Measurements from ENCODE around the gene DACH1.

The DACH1 gene

GRCh38 chr13:71685072-71685471 lies 181.9 kb downstream of the DACH1 start:
- no peak for DNase-seq

- DNase-seq = no peak
Observed at GRCh38 chr13:71681901-71682613, 184.9 kb downstream of the DACH1 start.

- no peak for DNase-seq
Observed at GRCh38 chr13:71677124-71677523, 189.9 kb downstream of the DACH1 start.

GRCh38 chr13:71672512-71672911 lies 194.5 kb downstream of the DACH1 start:
- no peak for DNase-seq

- DNase-seq = no peak
Observed at GRCh38 chr13:71663431-71663830, 203.6 kb downstream of the DACH1 start.

GRCh38 chr13:71661921-71662320 lies 205.1 kb downstream of the DACH1 start:
- DNase-seq = no peak

GRCh38 chr13:71659404-71659803 lies 207.6 kb downstream of the DACH1 start:
- DNase-seq = no peak

- no peak for DNase-seq
Observed at GRCh38 chr13:71645467-71645866, 221.5 kb downstream of the DACH1 start.

- no peak for DNase-seq
Observed at GRCh38 chr13:71644579-71644978, 222.4 kb downstream of the DACH1 start.

GRCh38 chr13:71643448-71643860 lies 223.6 kb downstream of the DACH1 start:
- DNase-seq = no peak

GRCh38 chr13:71638751-71639150 lies 228.3 kb downstream of the DACH1 start:
- DNase-seq = no peak

- DNase-seq = no peak
Observed at GRCh38 chr13:71634602-71635443, 232.2 kb downstream of the DACH1 start.

GRCh38 chr13:71634182-71634581 lies 232.8 kb downstream of the DACH1 start:
- no peak for DNase-seq

- no peak for DNase-seq
Observed at GRCh38 chr13:71632721-71633120, 234.3 kb downstream of the DACH1 start.

- no peak for DNase-seq
Observed at GRCh38 chr13:71632206-71632605, 234.8 kb downstream of the DACH1 start.

GRCh38 chr13:71629167-71629566 lies 237.8 kb downstream of the DACH1 start:
- no peak for DNase-seq

- no peak for DNase-seq
Observed at GRCh38 chr13:71626421-71627117, 240.4 kb downstream of the DACH1 start.

GRCh38 chr13:71625694-71626093 lies 241.3 kb downstream of the DACH1 start:
- no peak for DNase-seq

GRCh38 chr13:71624653-71625600 lies 242.1 kb downstream of the DACH1 start:
- DNase-seq = no peak

GRCh38 chr13:71621174-71622124 lies 245.6 kb downstream of the DACH1 start:
- no peak for DNase-seq

- no peak for DNase-seq
Observed at GRCh38 chr13:71619096-71619495, 247.9 kb downstream of the DACH1 start.
